Stimulated activated CD4-positive, alpha-beta T cell treated with anti-CD3 and anti-CD28 coated beads, Interleukin-2, amount 100 ng/mL, for 48 hours (primary cell): ENCODE results near the gene GSTM1.
A peak's percentile ranks its signal among the peaks of the same experiment; 100 is the strongest.
"Not testable (repeated sequence)": the region's sequence is repeated elsewhere in the genome, so short reads cannot be mapped to it uniquely, and the experiment has no call there.

Experiments
- DNase-seq, 2 donors: peaks; one replicate each; pipeline ENCODE4 v3.0.0-alpha.2; 2020

Gene GSTM1

DNA sequence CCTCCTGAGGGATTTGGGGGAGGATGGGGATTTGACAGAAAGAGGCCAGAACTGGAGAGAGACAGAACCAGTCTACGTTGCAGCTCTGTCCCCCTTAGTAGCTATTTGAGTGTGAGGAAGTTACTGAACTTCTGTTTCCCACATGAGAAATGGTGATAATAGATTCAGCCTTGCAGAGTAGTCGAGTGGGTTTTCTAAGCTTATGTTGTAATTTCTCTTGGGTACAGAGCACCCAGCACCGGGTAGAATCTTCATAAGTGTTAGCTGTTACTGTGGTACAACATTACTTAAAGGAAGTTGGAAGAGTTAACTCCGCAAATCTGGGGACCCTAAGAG, 27.0 kb upstream of the GSTM1 start:
- DNase-seq: not testable (repeated sequence)

DNA sequence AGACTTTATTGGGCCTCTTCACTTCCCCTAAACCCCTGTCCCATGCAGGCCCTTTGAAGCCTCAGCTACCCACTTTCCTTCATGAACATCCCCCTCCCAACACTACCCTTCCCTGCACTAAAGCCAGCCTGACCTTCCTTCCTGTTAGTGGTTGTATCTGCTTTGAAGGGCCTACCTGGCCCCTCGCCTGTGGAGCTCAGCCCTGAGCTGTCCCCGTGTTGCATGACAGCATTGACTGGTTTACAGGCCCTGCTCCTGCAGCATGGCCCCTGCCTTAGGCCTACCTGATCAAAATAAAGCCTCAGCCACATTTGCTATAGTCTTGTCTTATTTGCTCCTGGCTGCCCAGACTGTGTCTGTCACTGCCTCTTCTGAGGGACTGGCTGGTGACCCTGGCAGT, 26.2 kb upstream of the GSTM1 start:
- no peak for DNase-seq

GRCh38 chr1:109664671-109665070, 22.9 kb upstream of the GSTM1 start:
- DNase-seq: no peak

- peak; percentile 79 for DNase-seq
Measured at GRCh38 chr1:109667452-109668122, 20.0 kb upstream of the GSTM1 start, which contains the start of gene GSTM2. TSS of gene GSTM2 (plus strand) at chr1:109668057. CDS start at chr1:109668116, 59 bp downstream.

DNA sequence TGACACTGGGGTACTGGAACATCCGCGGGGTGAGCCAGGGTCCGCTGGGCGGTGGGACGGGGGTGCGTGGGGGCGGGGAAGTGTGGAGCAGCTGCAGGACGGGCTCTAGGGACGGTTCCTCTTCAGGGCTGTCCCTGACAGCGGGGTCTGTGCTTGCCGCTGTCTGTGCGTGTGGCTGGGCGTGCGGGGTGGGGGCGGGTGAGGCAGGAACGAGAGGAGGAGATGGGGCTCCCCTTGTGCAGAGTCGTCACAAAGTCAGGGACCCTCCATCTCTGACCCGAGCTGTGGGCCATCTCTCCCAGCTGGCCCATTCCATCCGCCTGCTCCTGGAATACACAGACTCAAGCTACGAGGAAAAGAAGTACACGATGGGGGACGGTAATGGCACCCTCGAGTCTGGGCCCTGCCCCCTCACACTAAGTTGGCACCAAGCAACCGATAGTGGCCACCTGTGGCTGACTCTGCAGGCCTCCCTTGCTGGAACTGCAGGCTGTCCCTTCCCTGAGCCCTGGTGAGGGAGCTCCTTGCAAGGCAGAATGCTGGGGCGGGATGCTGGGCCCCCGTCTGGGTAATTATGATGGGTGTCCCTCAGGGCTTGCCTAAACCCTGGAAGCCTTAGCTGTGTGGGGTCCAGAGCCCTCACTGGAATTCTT, 19.4 kb upstream of the GSTM1 start:
- no peak for DNase-seq

DNA sequence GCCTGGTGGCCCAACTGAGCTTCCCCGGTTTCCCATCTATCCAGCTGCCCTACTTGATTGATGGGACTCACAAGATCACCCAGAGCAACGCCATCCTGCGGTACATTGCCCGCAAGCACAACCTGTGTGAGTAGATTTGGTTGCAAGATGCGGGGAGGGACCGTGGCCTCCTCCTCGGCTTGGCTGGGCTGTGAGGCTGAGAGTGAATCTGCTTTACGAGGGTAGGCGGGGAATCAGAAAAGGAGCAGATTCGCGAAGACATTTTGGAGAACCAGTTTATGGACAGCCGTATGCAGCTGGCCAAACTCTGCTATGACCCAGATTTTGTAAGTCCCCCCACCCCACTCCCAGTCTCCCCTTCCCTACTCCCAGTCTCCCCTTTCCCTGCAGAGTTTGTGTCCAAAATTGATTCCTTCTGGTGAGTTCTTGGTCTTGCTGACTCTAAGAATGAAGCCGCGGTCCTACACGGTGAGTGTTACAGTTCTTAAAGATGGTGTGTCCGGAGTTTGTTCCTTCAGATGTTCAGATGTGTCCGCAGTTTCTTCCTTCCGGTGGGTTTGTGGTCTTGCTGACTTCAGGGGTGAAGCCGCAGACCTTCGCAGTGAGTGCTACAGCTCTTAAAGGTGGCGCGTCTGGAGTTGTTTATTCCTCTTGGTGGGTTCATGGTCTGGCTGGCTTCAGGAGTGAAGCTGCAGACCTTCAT, 18.2 kb upstream of the GSTM1 start:
- no peak for DNase-seq

- not testable (repeated sequence) for DNase-seq
Measured at GRCh38 chr1:109669949-109670302, 17.7 kb upstream of the GSTM1 start.

DNA sequence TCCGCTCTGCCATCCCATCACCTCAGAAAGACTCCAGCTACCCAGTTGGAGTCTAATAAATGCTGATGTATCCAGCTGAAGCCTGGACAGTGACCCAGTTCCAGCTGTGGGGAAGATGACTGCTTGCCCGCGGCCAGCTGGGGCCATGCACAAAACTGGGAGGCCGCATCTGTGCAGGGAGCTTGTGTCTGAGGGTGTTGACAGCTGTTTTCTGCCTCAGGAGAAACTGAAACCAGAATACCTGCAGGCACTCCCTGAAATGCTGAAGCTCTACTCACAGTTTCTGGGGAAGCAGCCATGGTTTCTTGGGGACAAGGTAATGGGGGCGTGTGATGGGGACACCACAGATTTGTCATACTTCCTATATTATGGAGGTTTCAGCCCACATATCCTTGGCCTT, 16.6 kb upstream of the GSTM1 start:
- DNase-seq: no peak

DNA sequence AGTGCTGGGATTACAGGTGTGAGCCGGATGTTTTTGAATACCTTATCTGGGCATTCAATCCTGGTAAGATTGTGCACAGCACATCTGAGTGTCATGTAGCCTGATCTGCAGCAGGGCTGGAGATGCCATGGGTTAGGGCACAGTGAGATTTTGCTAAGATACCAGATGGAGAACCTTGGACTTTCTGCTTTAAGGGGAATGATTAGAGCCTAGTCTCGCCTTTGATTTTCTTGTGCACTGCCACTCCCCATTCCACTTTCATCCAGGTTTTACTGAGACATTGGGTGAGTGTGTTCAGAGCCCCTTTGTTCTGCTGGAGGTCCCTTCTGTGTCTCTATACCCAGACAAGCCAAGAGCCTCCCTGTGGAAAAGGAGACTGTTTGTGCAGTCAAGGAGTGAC, 13.8 kb upstream of the GSTM1 start:
- DNase-seq: not testable (repeated sequence)

- not testable (repeated sequence) for DNase-seq
Measured at GRCh38 chr1:109676683-109677381, 10.8 kb upstream of the GSTM1 start.

DNA sequence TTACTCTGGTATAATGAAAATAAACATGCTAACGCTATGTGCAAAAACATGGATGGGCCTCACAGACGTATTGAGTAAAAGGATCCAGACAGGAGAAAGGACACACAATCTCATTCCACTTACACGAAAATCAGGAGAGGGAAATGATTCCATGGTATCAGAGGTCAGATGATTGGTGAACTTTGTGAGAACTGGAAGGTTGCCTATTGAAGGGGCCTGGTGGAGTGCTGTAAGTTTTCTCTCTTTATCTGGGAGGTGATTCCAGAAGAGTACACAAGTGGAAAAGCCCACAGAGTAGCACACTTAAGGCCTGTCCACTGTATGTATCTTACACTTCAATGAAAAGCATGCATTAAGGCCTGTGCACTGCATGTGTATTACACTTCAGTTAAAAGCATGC, 10.2 kb upstream of the GSTM1 start:
- no peak for DNase-seq

- not testable (repeated sequence) for DNase-seq
Measured at GRCh38 chr1:109678637-109679036, 9.0 kb upstream of the GSTM1 start.

DNA sequence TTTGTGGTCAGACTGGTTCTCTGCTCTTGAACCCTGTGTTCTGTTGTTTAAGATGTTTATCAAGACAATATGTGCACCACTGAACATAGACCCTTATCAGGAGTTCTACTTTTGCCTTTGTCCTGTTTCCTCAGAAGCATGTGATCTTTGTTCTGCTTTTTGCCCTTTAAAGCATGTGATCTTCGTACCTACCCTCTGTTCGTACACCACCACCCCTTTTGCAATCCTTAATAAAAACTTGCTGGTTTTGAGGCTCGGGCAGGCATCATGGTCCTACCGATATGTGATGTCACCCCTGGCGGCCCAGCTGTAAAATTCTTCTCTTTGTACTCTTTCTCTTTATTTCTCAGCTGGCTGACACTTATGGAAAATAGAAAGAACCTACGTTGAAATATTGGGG, 2.8 kb upstream of the GSTM1 start:
- DNase-seq: not testable (repeated sequence)

DNA sequence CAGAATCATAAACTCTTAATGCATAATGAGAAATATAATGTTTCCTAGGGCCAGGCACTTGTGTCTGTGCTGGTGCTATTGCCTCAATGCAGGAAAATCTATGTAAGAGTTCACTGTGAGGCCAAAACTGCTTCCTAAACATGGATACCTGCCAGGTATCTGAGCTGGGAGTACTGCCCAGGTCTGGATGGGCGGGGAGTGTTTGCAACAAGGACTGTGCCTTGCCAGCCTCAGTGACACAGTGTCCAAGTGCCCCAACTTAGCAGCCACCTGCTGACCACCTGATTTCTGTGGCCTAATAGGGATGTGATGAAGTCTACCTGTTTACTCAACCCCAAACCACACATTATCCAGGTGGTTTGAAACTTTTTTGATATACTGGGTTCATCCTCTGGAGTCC, 2.2 kb upstream of the GSTM1 start:
- DNase-seq: not testable (repeated sequence)

- DNase-seq: not testable (repeated sequence)
Measured at GRCh38 chr1:109685890-109686289, 1.7 kb upstream of the GSTM1 start.

GRCh38 chr1:109687109-109687508, 508 bp upstream of the GSTM1 start:
- not testable (repeated sequence) for DNase-seq

GRCh38 chr1:109689844-109690405, 2.3 kb downstream of the GSTM1 start:
- no peak for DNase-seq

DNA sequence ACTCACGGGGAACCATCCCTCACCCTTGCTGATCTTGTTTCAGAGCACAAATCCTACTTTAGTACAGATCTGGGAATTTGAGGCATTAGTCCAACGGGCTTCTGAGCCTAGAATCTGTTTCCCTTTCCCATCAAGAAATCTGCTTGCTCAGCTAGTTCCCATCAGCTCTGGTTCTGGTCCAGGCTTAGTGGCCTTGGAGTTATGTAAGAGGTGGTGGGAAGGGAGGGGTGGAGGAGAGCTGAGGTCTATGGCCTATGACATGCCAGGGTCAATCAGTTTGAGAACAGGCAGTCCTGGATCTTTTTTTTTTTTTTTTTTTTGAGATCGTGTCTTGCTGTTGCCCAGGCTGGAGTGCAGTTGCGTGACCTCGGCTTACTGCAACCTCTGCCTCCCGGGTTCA, 4.1 kb downstream of the GSTM1 start:
- DNase-seq: no peak

DNA sequence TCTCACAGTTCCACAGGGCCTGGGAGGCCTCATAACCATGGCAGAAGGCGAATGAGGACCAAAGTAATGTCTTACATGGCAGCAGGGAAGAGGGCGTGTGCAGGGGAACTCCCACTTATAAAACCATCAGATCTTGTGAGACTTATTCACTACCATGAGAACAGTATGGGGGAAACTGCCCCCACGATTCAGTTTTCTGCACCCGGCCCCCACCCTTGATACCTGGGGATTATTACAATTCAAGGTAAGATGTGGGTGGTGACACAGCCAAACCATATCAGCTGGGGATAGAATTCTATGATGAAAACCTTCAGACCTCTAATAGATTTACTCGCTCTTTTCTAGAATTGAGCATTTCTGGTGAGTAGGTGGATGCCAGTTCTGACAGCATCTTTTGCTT, 6.8 kb downstream of the GSTM1 start:
- DNase-seq: not testable (repeated sequence)

- not testable (repeated sequence) for DNase-seq
Measured at GRCh38 chr1:109695138-109695537, 7.5 kb downstream of the GSTM1 start.

- no peak for DNase-seq
Measured at GRCh38 chr1:109697066-109697465, 9.4 kb downstream of the GSTM1 start.

DNA sequence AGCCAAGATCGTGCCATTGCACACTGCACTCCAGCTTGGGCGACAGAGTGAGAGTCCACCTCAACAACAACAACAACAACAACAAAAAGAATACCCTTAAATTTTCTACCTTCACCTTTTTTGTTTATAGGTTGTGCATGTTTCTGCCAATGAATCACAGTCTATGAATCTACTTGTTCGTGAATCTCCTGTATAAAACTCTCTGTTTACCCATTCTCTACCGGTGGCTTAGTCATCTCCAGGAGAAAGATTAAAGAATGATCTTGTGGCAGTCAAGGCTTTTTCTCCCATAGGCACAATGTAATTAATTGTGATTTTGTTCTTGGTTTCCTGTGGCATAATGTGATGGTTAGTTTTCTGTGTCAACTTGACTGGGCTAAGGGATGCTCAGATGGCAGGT, 10.2 kb downstream of the GSTM1 start:
- not testable (repeated sequence) for DNase-seq

- DNase-seq: not testable (repeated sequence)
Measured at GRCh38 chr1:109702940-109703339, 15.3 kb downstream of the GSTM1 start.
